ENCODE results near the gene BCL11A.

BCL11A gene

GRCh38 chr2:60523963-60524362, 29.5 kb downstream of the BCL11A start:
- DNase-seq, result no peak

- DNase-seq, result no peak
These were observed 31.0 kb downstream of the BCL11A start for GRCh38 chr2:60522462-60522861.

GRCh38 chr2:60521626-60522025, 31.8 kb downstream of the BCL11A start:
- DNase-seq, result no peak

GRCh38 chr2:60520917-60521539, 32.4 kb downstream of the BCL11A start:
- DNase-seq, result no peak

GRCh38 chr2:60520151-60520876, 33.1 kb downstream of the BCL11A start:
- no peak for DNase-seq

- no peak for DNase-seq
These were observed 34.1 kb downstream of the BCL11A start for GRCh38 chr2:60519231-60519863.

- DNase-seq, result no peak
These were observed 34.9 kb downstream of the BCL11A start for GRCh38 chr2:60518567-60518966.

GRCh38 chr2:60517446-60517845, 36.0 kb downstream of the BCL11A start:
- no peak for DNase-seq

GRCh38 chr2:60516826-60517225, 36.6 kb downstream of the BCL11A start:
- no peak for DNase-seq

GRCh38 chr2:60516383-60516811, 37.1 kb downstream of the BCL11A start:
- no peak for DNase-seq

- no peak for DNase-seq
These were observed 37.7 kb downstream of the BCL11A start for GRCh38 chr2:60515721-60516226.

- DNase-seq, result no peak
These were observed 39.5 kb downstream of the BCL11A start for GRCh38 chr2:60513996-60514395.

GRCh38 chr2:60513191-60513590, 40.3 kb downstream of the BCL11A start:
- no peak for DNase-seq

- DNase-seq, result no peak
These were observed 40.8 kb downstream of the BCL11A start for GRCh38 chr2:60512641-60513040.

GRCh38 chr2:60512062-60512622, 41.3 kb downstream of the BCL11A start:
- DNase-seq, result no peak

- no peak for DNase-seq
These were observed 42.7 kb downstream of the BCL11A start for GRCh38 chr2:60510713-60511112.

GRCh38 chr2:60509066-60509465, 44.4 kb downstream of the BCL11A start:
- DNase-seq, result no peak

- no peak for DNase-seq
These were observed 45.0 kb downstream of the BCL11A start for GRCh38 chr2:60508339-60508917.

GRCh38 chr2:60507211-60507965, 46.1 kb downstream of the BCL11A start:
- no peak for DNase-seq

GRCh38 chr2:60505880-60506260, 47.6 kb downstream of the BCL11A start:
- DNase-seq, result no peak

- no peak for DNase-seq
These were observed 48.1 kb downstream of the BCL11A start for GRCh38 chr2:60505240-60505879.

- DNase-seq, result no peak
These were observed 49.4 kb downstream of the BCL11A start for GRCh38 chr2:60504049-60504448.
